Measurements from ENCODE around the gene MED29.

The MED29 gene

GRCh38 chr19:39410017-39410830 is 19.0 kb downstream of the MED29 start:
- TF ChIP-seq TAF1 (IDR thresholded peaks at IDR 0.05; ENCODE audit: low read depth) (no peak), ZBTB7A (IDR thresholded peaks at IDR 0.05; ENCODE audit: low read depth) (peak; percentile 71), EP300 (IDR thresholded peaks at IDR 0.05; ENCODE audit: borderline replicate concordance) (no peak)

DNA sequence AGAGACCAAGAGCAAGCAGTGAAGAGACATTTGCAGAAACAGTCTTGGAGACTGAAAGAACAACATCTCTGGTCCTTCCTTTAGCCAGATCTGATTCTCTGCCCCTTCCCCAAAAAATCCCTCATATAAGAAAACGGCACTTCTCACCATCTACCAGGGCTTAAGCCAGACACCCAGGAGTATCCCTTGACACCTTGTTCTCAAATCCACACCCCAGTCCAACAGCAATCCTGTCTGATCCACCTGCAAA is 19.6 kb downstream of the MED29 start:
- TF ChIP-seq YY1 (IDR thresholded peaks at IDR 0.05; ENCODE audit: low read depth) (no peak), EP300 (IDR thresholded peaks at IDR 0.05; ENCODE audit: borderline replicate concordance) (no peak), USF1 (IDR thresholded peaks at IDR 0.05) (no peak), TCF12 (IDR thresholded peaks at IDR 0.05; ENCODE audit: low read depth) (no peak), TEAD4 (IDR thresholded peaks at IDR 0.05) (no peak), MAX (IDR thresholded peaks at IDR 0.05) (no peak), NFIC (IDR thresholded peaks at IDR 0.05) (no peak), EGR1 (IDR thresholded peaks at IDR 0.05) (no peak), CREB1 (IDR thresholded peaks at IDR 0.05; ENCODE audit: low read depth) (no peak), REST (IDR thresholded peaks at IDR 0.05; ENCODE audit: low read depth) (no peak), FOXM1 (IDR thresholded peaks at IDR 0.05; ENCODE audit: borderline replicate concordance, low read depth) (no peak), RAD21 (IDR thresholded peaks at IDR 0.05; ENCODE audit: low read depth) (no peak), CEBPB (IDR thresholded peaks at IDR 0.05) (no peak), TAF1 (IDR thresholded peaks at IDR 0.05; ENCODE audit: low read depth) (no peak), ZBTB7A (IDR thresholded peaks at IDR 0.05; ENCODE audit: low read depth) (no peak)

DNA sequence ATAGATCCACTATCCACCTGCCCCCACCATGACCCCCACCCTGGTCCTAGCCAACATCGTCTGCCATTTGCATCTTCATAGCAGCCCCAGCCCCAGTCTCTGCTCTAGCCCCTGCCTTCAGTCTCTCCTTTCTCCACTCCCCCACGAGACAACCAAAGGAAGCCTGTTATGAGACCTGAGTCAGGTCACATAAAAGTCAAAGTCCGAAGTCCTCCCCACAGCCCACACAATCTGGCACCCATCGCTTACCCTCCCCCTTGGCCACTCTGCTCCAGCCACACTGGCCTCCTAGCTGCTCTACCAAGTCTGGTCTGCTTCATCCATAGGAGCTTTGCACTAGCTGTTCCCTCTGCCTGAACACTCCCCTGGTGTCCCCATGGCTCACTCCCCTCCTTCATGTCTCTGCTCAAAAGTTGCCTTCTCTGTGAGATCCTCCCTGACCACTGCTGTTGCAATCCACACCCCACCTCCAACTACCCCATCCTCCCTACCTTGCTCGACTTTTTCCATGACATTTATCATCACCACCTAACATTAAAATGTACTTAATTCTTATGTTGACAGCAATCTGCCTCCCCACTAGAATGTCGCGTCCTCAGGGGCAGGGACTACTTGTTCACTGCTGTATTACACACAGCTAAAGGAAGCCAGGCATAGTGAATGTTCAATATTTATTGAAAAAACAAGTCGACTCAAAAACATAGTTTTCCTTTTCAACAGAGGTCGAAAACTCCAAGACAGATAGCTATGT is 20.1 kb downstream of the MED29 start:
- no peak for TF ChIP-seq CREB1 (IDR thresholded peaks at IDR 0.05; ENCODE audit: low read depth)
- 0 out of 2 replicates have a peak, but pooled peaks have one; percentile 5 for TF ChIP-seq CEBPB (IDR thresholded peaks at IDR 0.05)

GRCh38 chr19:39411832-39412099 is 20.6 kb downstream of the MED29 start:
- TF ChIP-seq CREB1 (IDR thresholded peaks at IDR 0.05; ENCODE audit: low read depth) = no peak
- TF ChIP-seq TEAD4 (IDR thresholded peaks at IDR 0.05) = no peak
- peak; percentile 89 for TF ChIP-seq RAD21 (IDR thresholded peaks at IDR 0.05; ENCODE audit: low read depth)
- TF ChIP-seq CEBPB (IDR thresholded peaks at IDR 0.05) = no peak

GRCh38 chr19:39412100-39412866 is 21.1 kb downstream of the MED29 start, which contains the start of gene PLEKHG2:
Gene PLEKHG2, plus strand, starts transcription at chr19:39412669. Its CDS starts 1,418 bp downstream, at chr19:39414087.
- TF ChIP-seq RAD21 (IDR thresholded peaks at IDR 0.05; ENCODE audit: low read depth) (peak; percentile 51; the same call in 1 of the 2 replicates), YY1 (IDR thresholded peaks at IDR 0.05; ENCODE audit: low read depth) (peak; percentile 30; the same call in 1 of the 2 replicates), NFIC (IDR thresholded peaks at IDR 0.05) (0 out of 2 replicates have a peak, but pooled peaks have one; percentile 1), CEBPB (IDR thresholded peaks at IDR 0.05) (peak; percentile 92), TEAD4 (IDR thresholded peaks at IDR 0.05) (peak; percentile 93), EP300 (IDR thresholded peaks at IDR 0.05; ENCODE audit: borderline replicate concordance) (peak; percentile 64; the same call in 1 of the 2 replicates), MAX (IDR thresholded peaks at IDR 0.05) (peak; percentile 81), EGR1 (IDR thresholded peaks at IDR 0.05) (0 out of 2 replicates have a peak, but pooled peaks have one; percentile 14), ZBTB7A (IDR thresholded peaks at IDR 0.05; ENCODE audit: low read depth) (peak; percentile 99), REST (IDR thresholded peaks at IDR 0.05; ENCODE audit: low read depth) (no peak), FOXM1 (IDR thresholded peaks at IDR 0.05; ENCODE audit: borderline replicate concordance, low read depth) (no peak; the same call in 1 of the 2 replicates), USF1 (IDR thresholded peaks at IDR 0.05) (peak; percentile 93), TCF12 (IDR thresholded peaks at IDR 0.05; ENCODE audit: low read depth) (peak; percentile 76), CREB1 (IDR thresholded peaks at IDR 0.05; ENCODE audit: low read depth) (peak; percentile 41; the same call in 1 of the 2 replicates), TAF1 (IDR thresholded peaks at IDR 0.05; ENCODE audit: low read depth) (peak; percentile 58; the same call in 1 of the 2 replicates)

Measured in Ishikawa (cell line).